GM18519 (cell line): Measurements from ENCODE around the gene CRYL1.

Source experiments
- ATAC-seq: cut with Tn5 transposase; IDR thresholded peaks from one replicate; pipeline ENCODE4 v1.9.1; 2021; ENCODE audit warnings: mild to moderate bottlenecking, moderate library complexity; ENCODE audit not compliant: unreplicated experiment, low FRiP score

CRYL1 gene

GRCh38 chr13:20403826-20404225, 121.8 kb downstream of the CRYL1 start:
- ATAC-seq: no peak

GRCh38 chr13:20402881-20403280, 122.8 kb downstream of the CRYL1 start:
- no peak for ATAC-seq

GRCh38 chr13:20401931-20402856, 123.5 kb downstream of the CRYL1 start:
- ATAC-seq: no peak

GRCh38 chr13:20401531-20401930, 124.1 kb downstream of the CRYL1 start:
- no peak for ATAC-seq

GRCh38 chr13:20400774-20401173, 124.9 kb downstream of the CRYL1 start:
- ATAC-seq: no peak

GRCh38 chr13:20399961-20400360, 125.7 kb downstream of the CRYL1 start:
- no peak for ATAC-seq

- ATAC-seq: no peak
Observed at GRCh38 chr13:20399515-20399914, 126.1 kb downstream of the CRYL1 start.

GRCh38 chr13:20398459-20398858, 127.2 kb downstream of the CRYL1 start:
- no peak for ATAC-seq

GRCh38 chr13:20397896-20398295, 127.8 kb downstream of the CRYL1 start:
- no peak for ATAC-seq

- ATAC-seq: no peak
Observed at GRCh38 chr13:20395061-20395916, 130.4 kb downstream of the CRYL1 start.

- ATAC-seq: no peak
Observed at GRCh38 chr13:20394506-20394905, 131.2 kb downstream of the CRYL1 start.

- ATAC-seq: no peak
Observed at GRCh38 chr13:20394169-20394501, 131.5 kb downstream of the CRYL1 start.

- no peak for ATAC-seq
Observed at GRCh38 chr13:20393273-20394168, 132.1 kb downstream of the CRYL1 start.

GRCh38 chr13:20392530-20392929, 133.1 kb downstream of the CRYL1 start:
- no peak for ATAC-seq

- ATAC-seq: no peak
Observed at GRCh38 chr13:20391597-20392452, 133.8 kb downstream of the CRYL1 start.

- no peak for ATAC-seq
Observed at GRCh38 chr13:20390526-20391175, 135.0 kb downstream of the CRYL1 start.

GRCh38 chr13:20389696-20390525, 135.7 kb downstream of the CRYL1 start:
- no peak for ATAC-seq

GRCh38 chr13:20388184-20388583, 137.5 kb downstream of the CRYL1 start:
- no peak for ATAC-seq
